Measurements from ENCODE around the gene CSNK1A1L. TPM values are rescaled to one million over a fixed set of nuclear protein-coding genes. Genes with fewer than 3 reads are reported as not detected.

The CSNK1A1L gene
- total RNA-seq, 1 donor from 2014 or later, result not detected

DNA sequence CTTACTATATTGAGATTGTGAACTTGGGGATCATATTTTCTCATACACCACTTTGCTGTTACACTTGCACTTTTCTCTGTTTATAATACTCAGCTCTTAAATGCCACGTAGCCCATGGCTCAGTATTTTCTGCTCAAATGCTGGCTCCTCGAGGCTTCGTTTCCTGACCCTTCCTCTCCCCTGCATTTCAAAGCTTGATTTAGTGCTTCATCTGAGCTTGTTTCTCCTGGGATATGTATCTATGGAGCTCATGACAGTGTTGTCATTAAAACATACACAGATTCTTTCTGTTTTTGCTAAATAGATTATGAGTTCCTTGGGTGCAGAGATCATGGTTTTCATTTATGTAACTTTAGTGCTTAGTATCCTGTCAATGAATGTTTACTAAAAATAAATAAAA lies 11.4 kb downstream of the CSNK1A1L start:
- Mint-ChIP-seq H3K36me3 (ENCODE audit: insufficient read depth) (no peaks in the 10 kb centered on the region), H3K4me3 (ENCODE audit: low read depth) (no peak overlapping the region), H3K27ac (no peak overlapping the region), H3K27me3 (peaks cover 2% of the 10 kb centered on the region), H3K9me3 (ENCODE audit: low read depth) (no peaks in the 10 kb centered on the region), H3K4me1 (ENCODE audit: low read depth) (peaks cover 2% of the 10 kb centered on the region)
- DNase-seq (ENCODE audit: low spot score, unreplicated experiment), result no peak
- TF ChIP-seq, protein P1, sequence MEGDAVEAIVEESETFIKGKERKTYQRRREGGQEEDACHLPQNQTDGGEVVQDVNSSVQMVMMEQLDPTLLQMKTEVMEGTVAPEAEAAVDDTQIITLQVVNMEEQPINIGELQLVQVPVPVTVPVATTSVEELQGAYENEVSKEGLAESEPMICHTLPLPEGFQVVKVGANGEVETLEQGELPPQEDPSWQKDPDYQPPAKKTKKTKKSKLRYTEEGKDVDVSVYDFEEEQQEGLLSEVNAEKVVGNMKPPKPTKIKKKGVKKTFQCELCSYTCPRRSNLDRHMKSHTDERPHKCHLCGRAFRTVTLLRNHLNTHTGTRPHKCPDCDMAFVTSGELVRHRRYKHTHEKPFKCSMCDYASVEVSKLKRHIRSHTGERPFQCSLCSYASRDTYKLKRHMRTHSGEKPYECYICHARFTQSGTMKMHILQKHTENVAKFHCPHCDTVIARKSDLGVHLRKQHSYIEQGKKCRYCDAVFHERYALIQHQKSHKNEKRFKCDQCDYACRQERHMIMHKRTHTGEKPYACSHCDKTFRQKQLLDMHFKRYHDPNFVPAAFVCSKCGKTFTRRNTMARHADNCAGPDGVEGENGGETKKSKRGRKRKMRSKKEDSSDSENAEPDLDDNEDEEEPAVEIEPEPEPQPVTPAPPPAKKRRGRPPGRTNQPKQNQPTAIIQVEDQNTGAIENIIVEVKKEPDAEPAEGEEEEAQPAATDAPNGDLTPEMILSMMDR (IDR thresholded peaks at IDR 0.05; ENCODE audit: unreplicated experiment), result no peak

DNA sequence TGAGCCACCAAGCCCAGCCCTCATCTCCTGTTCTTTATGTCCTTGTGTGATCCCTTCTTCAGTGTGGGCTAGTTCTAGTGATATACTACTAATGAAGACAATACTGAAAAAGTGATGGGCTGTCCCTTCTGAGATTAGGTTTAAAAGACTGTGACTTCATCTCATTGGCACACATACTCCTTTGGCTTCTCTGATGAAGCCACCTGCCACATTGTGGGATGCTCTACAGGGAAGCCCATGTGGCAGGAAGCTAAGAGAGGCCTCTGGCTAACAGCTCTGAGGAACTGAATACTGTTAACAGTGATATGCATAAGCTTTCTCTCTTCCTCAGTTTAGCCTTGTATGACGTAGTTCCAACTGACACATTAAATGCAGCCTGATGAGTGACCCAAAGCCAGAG lies 13.6 kb downstream of the CSNK1A1L start:
- H3K27me3 Mint-ChIP-seq, result no peaks in the 10 kb centered on the region
- no peak overlapping the region for H3K4me3 Mint-ChIP-seq (ENCODE audit: low read depth)
- no peak overlapping the region for H3K27ac Mint-ChIP-seq
- no peaks in the 10 kb centered on the region for H3K36me3 Mint-ChIP-seq (ENCODE audit: insufficient read depth)
- peaks cover 2% of the 10 kb centered on the region for H3K4me1 Mint-ChIP-seq (ENCODE audit: low read depth)
- H3K9me3 Mint-ChIP-seq (ENCODE audit: low read depth), result no peaks in the 10 kb centered on the region
- DNase-seq (ENCODE audit: low spot score, unreplicated experiment), result no peak
- TF ChIP-seq, protein P1 (IDR thresholded peaks at IDR 0.05; ENCODE audit: unreplicated experiment), result no peak

DNA sequence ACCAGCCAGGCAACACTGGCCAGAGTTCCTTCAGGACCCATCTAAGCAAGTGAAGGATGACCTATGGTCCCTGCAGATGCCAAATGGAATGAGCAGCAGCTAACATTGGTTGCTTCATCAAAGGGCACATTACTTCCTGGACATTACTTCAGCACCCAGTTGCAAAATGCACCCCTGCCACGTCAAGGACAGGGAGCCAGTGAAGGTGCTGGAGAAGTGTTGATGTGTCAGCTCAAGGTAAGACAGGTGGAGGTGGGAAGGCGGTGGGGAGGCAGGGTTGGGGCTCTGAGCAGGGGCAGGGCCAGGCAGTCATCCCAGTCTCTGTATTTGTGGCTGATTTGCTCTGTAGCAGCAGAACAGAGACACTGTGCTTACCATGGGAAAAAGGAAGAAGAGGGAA lies 14.6 kb downstream of the CSNK1A1L start:
- H3K27me3 Mint-ChIP-seq, result no peaks in the 10 kb centered on the region
- H3K36me3 Mint-ChIP-seq (ENCODE audit: insufficient read depth), result no peaks in the 10 kb centered on the region
- H3K9me3 Mint-ChIP-seq (ENCODE audit: low read depth), result no peaks in the 10 kb centered on the region
- DNase-seq (ENCODE audit: low spot score, unreplicated experiment), result no peak
- peaks cover 2% of the 10 kb centered on the region for H3K4me1 Mint-ChIP-seq (ENCODE audit: low read depth)
- TF ChIP-seq, protein P1 (IDR thresholded peaks at IDR 0.05; ENCODE audit: unreplicated experiment), result no peak
- no peak overlapping the region for H3K4me3 Mint-ChIP-seq (ENCODE audit: low read depth)
- no peak overlapping the region for H3K27ac Mint-ChIP-seq

DNA sequence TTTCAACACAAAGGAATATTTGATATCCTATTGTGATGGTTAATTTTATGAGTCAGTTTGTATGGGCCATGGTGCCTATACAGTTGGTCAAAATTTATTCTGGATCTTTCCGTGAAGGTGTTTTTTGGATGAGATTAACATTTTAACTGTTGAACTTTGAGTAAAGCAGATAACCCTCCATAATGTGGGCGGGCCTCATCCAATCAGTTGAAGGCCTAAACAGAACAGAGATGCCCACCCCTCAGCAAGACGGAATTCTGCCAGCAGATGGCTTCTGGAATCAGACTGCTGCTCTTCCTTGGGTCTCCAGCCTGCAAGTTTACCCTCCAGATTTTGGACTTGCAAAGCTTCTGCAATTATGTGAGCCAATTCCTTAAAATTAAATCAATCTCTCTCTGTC lies 16.0 kb downstream of the CSNK1A1L start:
- peaks cover 2% of the 10 kb centered on the region for H3K4me1 Mint-ChIP-seq (ENCODE audit: low read depth)
- TF ChIP-seq, protein P1 (IDR thresholded peaks at IDR 0.05; ENCODE audit: unreplicated experiment), result no peak
- no peaks in the 10 kb centered on the region for H3K9me3 Mint-ChIP-seq (ENCODE audit: low read depth)
- H3K36me3 Mint-ChIP-seq (ENCODE audit: insufficient read depth), result no peaks in the 10 kb centered on the region
- H3K27ac Mint-ChIP-seq, result no peak overlapping the region
- no peaks in the 10 kb centered on the region for H3K27me3 Mint-ChIP-seq
- DNase-seq (ENCODE audit: low spot score, unreplicated experiment), result no peak
- no peak overlapping the region for H3K4me3 Mint-ChIP-seq (ENCODE audit: low read depth)

DNA sequence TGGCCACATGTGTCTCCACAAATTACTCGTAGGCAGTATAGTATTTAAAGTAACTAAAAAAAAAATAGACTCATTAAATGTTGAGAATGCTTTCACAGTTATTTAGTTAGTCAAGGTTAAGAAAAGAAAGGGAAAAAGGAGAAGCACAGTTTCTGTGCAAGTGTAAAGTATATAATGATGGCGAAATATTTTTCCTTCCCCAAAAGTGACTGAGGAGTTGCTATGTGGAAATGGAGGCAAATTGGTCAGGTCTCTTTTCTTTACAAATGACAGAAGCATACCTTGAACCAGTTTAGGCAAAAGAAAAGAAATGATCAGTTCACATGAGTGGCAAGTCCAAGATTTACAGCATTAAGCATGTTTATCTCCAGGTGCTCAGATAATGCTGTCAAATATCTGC lies 18.0 kb downstream of the CSNK1A1L start:
- H3K36me3 Mint-ChIP-seq (ENCODE audit: insufficient read depth), result no peaks in the 10 kb centered on the region
- H3K27me3 Mint-ChIP-seq, result no peaks in the 10 kb centered on the region
- no peak overlapping the region for H3K27ac Mint-ChIP-seq
- TF ChIP-seq, protein P1 (IDR thresholded peaks at IDR 0.05; ENCODE audit: unreplicated experiment), result no peak
- no peak for DNase-seq (ENCODE audit: low spot score, unreplicated experiment)
- peaks cover 2% of the 10 kb centered on the region for H3K4me1 Mint-ChIP-seq (ENCODE audit: low read depth)
- H3K9me3 Mint-ChIP-seq (ENCODE audit: low read depth), result no peaks in the 10 kb centered on the region
- H3K4me3 Mint-ChIP-seq (ENCODE audit: low read depth), result no peak overlapping the region
